Camera-type eye (tissue), 1 donor: ENCODE results near the gene UGT2A1. TPM values are rescaled to one million over a fixed set of nuclear protein-coding genes. Genes with fewer than 3 reads are reported as not detected.

Experiments
- total RNA-seq: library from RNA; depleted of rRNA; stranded (reverse); fragments of >200 nt; gene quantifications from one replicate; pipeline ENCODE4 v1.2.3, GENCODE V29; 2014

UGT2A1 gene
- total RNA-seq: not detected

DNA sequence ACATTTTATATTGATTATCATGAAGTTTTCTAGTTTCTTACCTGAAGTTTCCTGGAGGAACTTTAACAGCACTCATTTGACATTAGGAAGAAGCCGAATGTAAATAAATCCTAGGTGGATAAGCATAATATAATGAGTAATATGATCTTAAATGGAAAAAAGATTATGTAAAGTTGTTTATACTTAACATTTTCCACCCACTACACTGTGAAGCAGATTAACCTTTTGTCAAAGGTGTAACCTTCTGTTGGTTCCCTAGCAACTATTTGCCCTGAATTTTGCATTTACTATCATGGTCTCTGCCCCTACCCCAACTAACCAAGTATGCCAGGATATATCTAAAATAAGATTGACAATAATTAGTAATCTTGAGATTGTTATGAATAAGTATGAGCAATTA is at the start of gene UGT2A1:
Gene UGT2A1, minus strand, starts transcription at position 101 of the 400 bp plus-strand sequence. CDS start 5,603 bp downstream, outside the sequence.

DNA sequence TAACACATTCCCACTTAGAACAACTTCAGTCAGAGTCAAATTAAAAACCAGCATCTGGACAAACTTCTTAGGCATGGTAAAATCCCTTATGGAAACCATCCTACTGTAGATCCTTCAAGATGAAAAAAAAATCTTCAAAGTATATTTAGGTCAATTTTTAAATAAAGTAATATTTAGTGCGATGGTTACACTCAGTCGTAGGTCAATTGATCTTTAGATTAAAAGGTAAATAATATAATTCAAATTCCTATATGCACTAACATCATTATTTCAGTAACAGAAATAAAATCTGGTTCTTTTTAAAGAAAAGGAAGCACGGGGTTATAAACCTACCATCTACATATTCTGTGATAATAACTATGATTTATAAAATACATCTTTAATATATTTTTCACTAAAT is 13.5 kb downstream of the UGT2A1 start, which contains the start of gene UGT2A2:
Gene UGT2A2, minus strand, starts transcription at position 101 of the 400 bp plus-strand sequence. Its CDS starts 2 bp downstream, at position 99.

Other genes with a start within 250 kb of the UGT2A1 start
- not detected for gene UGT2B4, start 157.3 kb downstream of the UGT2A1 start, total RNA-seq
- gene UGT2A2, start 13.6 kb downstream of the UGT2A1 start, total RNA-seq: not detected
- gene SULT1B1, start 107.4 kb upstream of the UGT2A1 start, total RNA-seq: 2.5 TPM
- 35.0 TPM for gene SULT1E1, start 206.9 kb upstream of the UGT2A1 start, total RNA-seq